GM19452 (cell line): ENCODE results near the gene OR51Q1.
A peak's percentile ranks its signal among the peaks of the same experiment; 100 is the strongest.

Source experiments
- ATAC-seq: cut with Tn5 transposase; IDR thresholded peaks from one replicate; pipeline ENCODE4 v1.9.1; 2021; ENCODE audit not compliant: unreplicated experiment

Gene OR51Q1, protein sequence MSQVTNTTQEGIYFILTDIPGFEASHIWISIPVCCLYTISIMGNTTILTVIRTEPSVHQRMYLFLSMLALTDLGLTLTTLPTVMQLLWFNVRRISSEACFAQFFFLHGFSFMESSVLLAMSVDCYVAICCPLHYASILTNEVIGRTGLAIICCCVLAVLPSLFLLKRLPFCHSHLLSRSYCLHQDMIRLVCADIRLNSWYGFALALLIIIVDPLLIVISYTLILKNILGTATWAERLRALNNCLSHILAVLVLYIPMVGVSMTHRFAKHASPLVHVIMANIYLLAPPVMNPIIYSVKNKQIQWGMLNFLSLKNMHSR

GRCh38 chr11:5421811-5422210, at the start of gene OR51Q1:
Gene OR51Q1, plus strand, starts transcription at chr11:5422111. Its CDS starts 90 bp downstream, at chr11:5422201.
- ATAC-seq: no peak

DNA sequence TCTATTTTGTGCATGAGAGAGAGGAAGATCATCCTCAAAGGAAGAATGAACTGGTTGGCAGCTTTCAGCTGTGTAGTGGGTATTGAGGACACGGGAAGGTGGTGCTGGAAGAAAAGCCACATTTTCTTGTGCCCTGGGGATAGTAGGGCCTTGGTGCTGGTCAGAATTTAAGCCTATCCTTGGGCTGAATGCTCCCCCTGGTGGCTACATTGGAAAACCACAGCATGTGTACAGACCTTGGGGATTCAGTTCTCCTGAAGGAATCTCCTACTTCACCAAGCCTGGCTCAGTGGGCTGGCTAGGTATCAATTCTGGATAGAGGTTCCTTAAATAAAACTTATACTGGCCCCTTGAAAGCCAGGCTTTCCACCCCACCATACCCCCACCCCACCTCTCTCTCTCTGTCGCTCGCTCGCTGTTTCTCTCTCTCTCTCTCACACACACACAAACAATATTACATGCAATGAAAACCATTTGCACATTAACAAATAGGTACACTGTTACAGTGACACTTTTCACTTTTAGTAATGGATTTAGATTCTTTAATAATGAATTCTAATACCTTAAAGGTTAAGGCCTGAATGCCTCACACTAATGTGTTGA, 41.1 kb upstream of the OR51Q1 start:
- ATAC-seq: peak; percentile 89

DNA sequence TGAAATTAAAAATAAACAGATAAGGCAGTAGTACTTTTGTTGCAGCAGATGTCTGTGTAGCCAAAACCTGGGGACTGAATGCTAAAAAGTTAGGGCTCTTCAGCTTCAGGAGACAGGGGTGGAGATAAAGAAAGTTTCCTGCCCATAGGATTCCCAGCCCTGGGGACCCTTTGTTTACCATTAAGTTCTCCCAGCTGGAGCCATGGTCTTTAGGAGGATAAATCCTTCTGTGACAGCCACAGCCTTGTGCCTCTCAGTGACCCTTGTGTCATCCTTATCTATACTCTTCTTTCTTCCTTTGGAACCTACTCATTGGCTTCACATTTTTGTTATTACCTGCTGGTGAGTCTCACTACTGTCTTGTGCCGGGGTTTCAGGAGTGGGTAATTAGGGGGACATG, 38.3 kb upstream of the OR51Q1 start, which contains the start of gene OR51M1:
OR51M1 (plus strand) TSS at position 237 of the 400 bp plus-strand sequence. CDS start 5,587 bp downstream, outside the sequence.
- no peak for ATAC-seq

GRCh38 chr11:5384335-5384734, 37.6 kb upstream of the OR51Q1 start:
- ATAC-seq: no peak

GRCh38 chr11:5390210-5390609, 31.7 kb upstream of the OR51Q1 start:
- no peak for ATAC-seq

DNA sequence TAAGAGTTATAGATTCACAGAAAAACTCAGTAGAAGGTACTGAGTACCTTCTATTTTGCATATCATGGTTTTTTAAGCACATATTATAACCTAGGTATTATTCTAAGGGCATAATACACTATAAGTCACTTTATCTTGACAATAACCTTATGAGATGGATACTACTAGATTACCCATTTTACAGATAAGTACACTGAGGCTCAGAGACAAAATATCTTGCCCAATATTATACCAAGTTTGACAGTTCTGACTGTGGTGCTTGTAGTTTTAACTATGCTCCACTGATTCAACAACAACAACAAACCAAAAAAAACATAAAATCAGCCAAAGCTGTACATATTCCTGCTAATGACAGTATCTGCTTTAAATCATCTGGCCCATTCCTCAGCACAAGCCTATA, 27.8 kb upstream of the OR51Q1 start:
- ATAC-seq: no peak

GRCh38 chr11:5398936-5399335, 23.0 kb upstream of the OR51Q1 start:
- no peak for ATAC-seq

GRCh38 chr11:5405173-5405572, 16.7 kb upstream of the OR51Q1 start:
- ATAC-seq: no peak

- ATAC-seq: no peak
These were observed 918 bp upstream of the OR51Q1 start for GRCh38 chr11:5420993-5421392.

- no peak for ATAC-seq
These were observed 1.2 kb downstream of the OR51Q1 start for GRCh38 chr11:5423131-5423530.

DNA sequence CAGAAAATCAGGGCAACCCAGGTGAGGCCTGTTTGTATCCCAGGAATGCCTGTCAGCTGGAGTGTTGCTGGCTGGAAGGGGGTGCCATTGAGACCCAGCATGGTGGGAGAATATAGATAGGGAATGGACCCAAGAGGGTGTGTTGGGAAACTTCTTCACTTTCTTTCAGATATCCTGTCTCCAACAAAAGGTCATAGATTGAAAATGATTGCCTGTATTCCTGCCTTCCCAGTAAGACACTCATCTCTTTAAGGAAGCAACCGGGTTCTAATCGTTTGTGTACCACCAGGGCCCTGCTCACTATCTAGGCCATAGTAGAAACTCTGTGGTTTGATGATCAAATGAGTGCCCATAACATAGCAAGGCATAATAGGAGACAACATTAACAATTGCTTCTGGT, 19.5 kb downstream of the OR51Q1 start, which contains the start of gene OR51I1:
OR51I1 (minus strand) TSS at position 101 of the 400 bp plus-strand sequence; CDS start at position 101, 0 bp downstream.
- ATAC-seq: no peak

GRCh38 chr11:5443835-5444393, 22.0 kb downstream of the OR51Q1 start:
- no peak for ATAC-seq

- no peak for ATAC-seq
These were observed 27.1 kb downstream of the OR51Q1 start, which contains the start of gene OR51I2 for GRCh38 chr11:5449023-5449422. Gene OR51I2, plus strand, starts transcription at chr11:5449323. Its CDS starts 4,166 bp downstream, at chr11:5453489.

- no peak for ATAC-seq
These were observed 27.5 kb downstream of the OR51Q1 start for GRCh38 chr11:5449432-5449831.

GRCh38 chr11:5460983-5461621, 39.2 kb downstream of the OR51Q1 start:
- ATAC-seq: no peak

DNA sequence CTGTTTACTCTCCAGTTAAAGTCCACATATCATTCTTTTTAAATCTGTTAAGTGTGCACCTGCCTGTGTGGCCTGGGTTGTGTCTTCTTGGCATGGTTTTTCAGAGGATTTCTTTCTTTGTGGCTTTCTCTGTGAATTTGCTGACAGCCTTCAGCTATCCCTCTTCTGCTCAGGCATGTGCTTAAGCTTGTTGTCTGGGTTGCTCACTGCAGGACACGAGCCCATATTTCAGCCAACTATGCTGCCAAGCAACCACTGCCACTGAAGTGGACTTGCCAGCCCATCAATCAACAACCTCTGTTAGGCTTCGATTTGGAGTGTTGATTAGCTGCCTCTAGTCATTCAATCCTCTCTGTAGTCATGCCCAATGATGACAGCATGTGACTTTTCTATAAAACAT, 45.6 kb downstream of the OR51Q1 start:
- ATAC-seq: no peak
